Stomach (tissue), 4 donors: ENCODE results near the gene MSI2.

ENCODE experiments used
- CTCF ChIP-seq, 7 experiments: fragments of 450-650 bp in 4 of 7; fragments of 200-600 bp in 3 of 7; sonication (generic) in 3 of 7; IDR thresholded peaks; one replicate each; pipeline ENCODE4 v1.5.1; 2016 to 2019; ENCODE audit warnings: antibody characterized with exemption in 7 of 7, control low read depth in 2 of 7, mild to moderate bottlenecking in 1 of 7
- EP300 ChIP-seq: sonication (generic); formaldehyde crosslinking; IDR thresholded peaks from one replicate; pipeline ENCODE4 v1.6.1; 2017; ENCODE audit warnings: antibody characterized with exemption
- POLR2A ChIP-seq, 4 donors: fragments of 450-650 bp; IDR thresholded peaks; one replicate each; pipeline ENCODE4 v1.6.1; 2016; ENCODE audit warnings: antibody characterized with exemption in 4 of 4, control low read depth in 2 of 4, mild to moderate bottlenecking in 1 of 4, moderate library complexity in 1 of 4
- POLR2AphosphoS5 ChIP-seq, 3 donors: sonication (generic); formaldehyde crosslinking; IDR thresholded peaks; one replicate each; pipeline ENCODE4 v1.6.1; 2016; ENCODE audit warnings: antibody characterized with exemption in 3 of 3

GRCh38 chr17:57424273-57424672 is 167.9 kb downstream of the MSI2 start:
- TF ChIP-seq POLR2AphosphoS5 (IDR thresholded peaks at IDR 0.05) (no peak), CTCF (IDR thresholded peaks at IDR 0.05) (no peak), EP300 (no peak), POLR2A (IDR thresholded peaks at IDR 0.05) (no peak)
